CD4-positive, alpha-beta T cell (primary cell): Measurements from ENCODE around the gene CADPS. TPM values are rescaled to one million over a fixed set of nuclear protein-coding genes. Genes with fewer than 3 reads are reported as not detected.

Source experiments
- ATAC-seq: fragments of 200-7000 bp; cut with Tn5 transposase; one replicate; pipeline ENCODE4 v1.10.0; 2022; ENCODE audit warnings: mild to moderate bottlenecking; ENCODE audit not compliant: poor library complexity
- CTCF ChIA-PET: fragments of 350-600 bp; sonication (Branson Sonifier 250); formaldehyde crosslinking; loops from one replicate; lab custom pipeline; 2021; ENCODE audit warnings: antibody characterized with exemption, inconsistent platforms; lab: Charles Lee
- POLR2A ChIA-PET: fragments of 350-600 bp; sonication (Branson Sonifier 250); formaldehyde crosslinking; loops from one replicate; lab custom pipeline; 2021; ENCODE audit warnings: antibody characterized with exemption, inconsistent platforms; lab: Charles Lee
- DNase-seq, 14 experiments: peaks; one replicate each; pipeline ENCODE4 v3.0.0-alpha.2; 2013 to 2020; ENCODE audit warnings: mixed read lengths in 2 of 14
- H3K27ac ChIP-seq, 2 donors: one replicate each; pipeline versions ENCODE4 v1.5.1 to v1.7.0; 2013; ENCODE audit warnings: low read length in 2 of 2, low read depth in 1 of 2, mild to moderate bottlenecking in 1 of 2
- H3K27me3 ChIP-seq, 2 experiments: 1 replicate in 1 of 2; 2 replicates in 1 of 2; pipeline versions ENCODE4 v1.6.1 to v1.7.0; 2013; ENCODE audit warnings: low read length in 2 of 2, control low read depth in 1 of 2, mild to moderate bottlenecking in 1 of 2, moderate library complexity in 1 of 2; ENCODE audit not compliant: insufficient read depth in 2 of 2, control insufficient read depth in 1 of 2
- H3K36me3 ChIP-seq: one replicate; pipeline ENCODE4 v1.6.1; 2013; ENCODE audit warnings: low read length, control low read depth; ENCODE audit not compliant: insufficient read depth
- H3K4me1 ChIP-seq: one replicate; pipeline ENCODE4 v1.6.1; 2013; ENCODE audit warnings: low read length, control low read depth; ENCODE audit not compliant: insufficient read depth
- H3K4me3 ChIP-seq: one replicate; pipeline ENCODE4 v1.5.1; 2013; ENCODE audit warnings: mild to moderate bottlenecking, low read length, moderate library complexity
- H3K9me3 ChIP-seq, 2 experiments: 1 replicate in 1 of 2; 2 replicates in 1 of 2; pipeline versions ENCODE4 v1.6.1 to v1.7.0; 2013; ENCODE audit warnings: low read length in 2 of 2, mild to moderate bottlenecking in 2 of 2, control low read depth in 1 of 2, moderate library complexity in 1 of 2; ENCODE audit not compliant: control insufficient read depth in 1 of 2, insufficient read depth in 1 of 2
- H3K27ac Mint-ChIP-seq: one replicate; pipeline ENCODE4 v1.8.0; 2020; ENCODE audit warnings: mixed read lengths
- H3K27me3 Mint-ChIP-seq: one replicate; pipeline ENCODE4 v1.8.0; 2021; ENCODE audit warnings: mixed read lengths
- H3K36me3 Mint-ChIP-seq: one replicate; pipeline ENCODE4 v1.8.0; 2021; ENCODE audit warnings: low read depth, mixed read lengths
- H3K4me1 Mint-ChIP-seq: one replicate; pipeline ENCODE4 v1.8.0; 2021; ENCODE audit warnings: low read depth, mixed read lengths
- H3K4me3 Mint-ChIP-seq: one replicate; pipeline ENCODE4 v1.8.0; 2020; ENCODE audit warnings: mild to moderate bottlenecking, mixed read lengths
- H3K9me3 Mint-ChIP-seq: one replicate; pipeline ENCODE4 v1.8.0; 2020; ENCODE audit warnings: mixed read lengths
- intact Hi-C, 2 experiments: fragments of 100-400 bp; cut with DNase I in 1 of 2; cut with micrococcal nuclease in 1 of 2; formaldehyde crosslinking; loops; one replicate each; pipeline versions ENCODE4 v1.15.1 to v1.9.0; 2023 to 2025; cut with DNase I, micrococcal nuclease
- total RNA-seq, 174 experiments: library from RNA in 2 of 174; stranded (reverse) in 2 of 174; gene quantifications; one replicate each; pipeline ENCODE4 v1.2.3 and lab custom pipeline; 2021 to 2026
- TF ChIP-seq, protein P1 (sequence below): fragments of 200-600 bp; IDR thresholded peaks from one replicate; pipeline ENCODE4 v1.8.0; 2022; ENCODE audit warnings: antibody characterized with exemption, mild to moderate bottlenecking

CADPS gene
- total RNA-seq, 2 experiments from 2014 or later: not detected

DNA sequence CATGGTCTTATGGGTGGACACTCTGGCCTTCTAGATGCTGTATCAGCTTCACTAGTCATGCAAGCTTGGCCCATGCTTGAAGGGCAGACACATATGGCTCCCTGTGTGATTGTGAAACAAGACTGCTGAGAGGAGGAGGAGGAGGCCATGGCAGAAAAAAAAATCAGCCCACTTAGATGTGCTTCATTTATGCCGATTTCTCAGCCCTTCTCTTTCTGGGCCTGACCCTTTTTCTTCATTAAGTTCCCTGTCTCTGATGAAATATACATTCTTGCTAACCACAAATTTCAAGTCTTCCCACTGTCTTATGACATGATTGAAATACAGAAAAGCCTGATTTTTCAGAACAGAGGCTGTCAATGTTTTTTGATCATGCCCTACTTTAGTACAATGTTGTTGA is 288.9 kb downstream of the CADPS start:
- H3K9me3 ChIP-seq: peaks cover 0 to 4% of the 10 kb centered on the region in 2 experiments
- TF ChIP-seq, protein P1, sequence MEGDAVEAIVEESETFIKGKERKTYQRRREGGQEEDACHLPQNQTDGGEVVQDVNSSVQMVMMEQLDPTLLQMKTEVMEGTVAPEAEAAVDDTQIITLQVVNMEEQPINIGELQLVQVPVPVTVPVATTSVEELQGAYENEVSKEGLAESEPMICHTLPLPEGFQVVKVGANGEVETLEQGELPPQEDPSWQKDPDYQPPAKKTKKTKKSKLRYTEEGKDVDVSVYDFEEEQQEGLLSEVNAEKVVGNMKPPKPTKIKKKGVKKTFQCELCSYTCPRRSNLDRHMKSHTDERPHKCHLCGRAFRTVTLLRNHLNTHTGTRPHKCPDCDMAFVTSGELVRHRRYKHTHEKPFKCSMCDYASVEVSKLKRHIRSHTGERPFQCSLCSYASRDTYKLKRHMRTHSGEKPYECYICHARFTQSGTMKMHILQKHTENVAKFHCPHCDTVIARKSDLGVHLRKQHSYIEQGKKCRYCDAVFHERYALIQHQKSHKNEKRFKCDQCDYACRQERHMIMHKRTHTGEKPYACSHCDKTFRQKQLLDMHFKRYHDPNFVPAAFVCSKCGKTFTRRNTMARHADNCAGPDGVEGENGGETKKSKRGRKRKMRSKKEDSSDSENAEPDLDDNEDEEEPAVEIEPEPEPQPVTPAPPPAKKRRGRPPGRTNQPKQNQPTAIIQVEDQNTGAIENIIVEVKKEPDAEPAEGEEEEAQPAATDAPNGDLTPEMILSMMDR: no peak
- CTCF ChIA-PET: no interaction called here
- Mint-ChIP-seq H3K4me1 (no peaks in the 10 kb centered on the region), H3K27me3 (no peaks in the 10 kb centered on the region), H3K4me3 (no peak overlapping the region), H3K9me3 (peaks cover 4% of the 10 kb centered on the region), H3K27ac (no peak overlapping the region), H3K36me3 (no peaks in the 10 kb centered on the region)
- ATAC-seq: no peak
- no peak overlapping the region for H3K27ac ChIP-seq
- DNase-seq: no peak
- H3K36me3 ChIP-seq: no peaks in the 10 kb centered on the region
- POLR2A ChIA-PET: no interaction called here
- no peaks in the 10 kb centered on the region for H3K4me1 ChIP-seq
- no peaks in the 10 kb centered on the region for H3K27me3 ChIP-seq
- intact Hi-C loops: no loop called here
- H3K4me3 ChIP-seq: no peak overlapping the region

DNA sequence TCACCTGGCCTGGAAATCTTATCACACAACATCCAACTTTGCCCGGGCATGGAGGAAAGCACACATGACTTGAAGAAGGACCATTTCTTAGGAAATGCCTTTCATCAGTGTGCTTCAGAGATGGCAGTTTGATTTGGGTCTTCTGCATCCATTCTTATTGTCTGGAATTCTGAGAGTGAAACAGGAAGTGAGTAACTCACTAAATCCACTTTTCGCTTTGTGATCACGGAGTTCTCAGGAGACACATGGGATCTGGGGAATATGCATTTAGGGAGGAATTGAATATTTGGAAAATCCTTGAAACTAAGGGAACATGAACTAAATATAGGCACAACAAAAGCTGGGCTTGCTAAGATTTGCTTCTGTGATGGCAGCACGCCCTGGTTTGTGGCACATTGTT is 289.4 kb downstream of the CADPS start:
- TF ChIP-seq, protein P1: no peak
- H3K27ac Mint-ChIP-seq: no peak overlapping the region
- no peaks in the 10 kb centered on the region for H3K4me1 Mint-ChIP-seq

DNA sequence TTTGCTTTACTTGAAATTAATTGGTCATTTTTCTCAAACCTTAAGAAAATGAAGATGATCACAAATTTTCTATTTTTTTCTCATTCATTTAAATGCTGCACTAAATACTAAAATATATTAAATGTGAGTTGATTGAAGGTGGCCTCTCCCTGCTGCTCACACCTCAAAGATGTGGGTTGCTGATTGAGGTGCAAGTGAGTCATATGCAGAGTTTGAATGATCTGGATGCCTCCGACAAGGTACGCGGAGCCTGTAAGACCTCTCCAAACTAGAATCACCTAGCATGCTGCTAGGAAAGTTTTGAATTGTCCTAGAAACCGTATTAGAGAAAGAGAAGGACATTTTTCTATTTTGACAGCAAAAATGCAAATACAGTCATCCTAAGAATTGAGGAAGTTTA is 290.6 kb downstream of the CADPS start:
- no peaks in the 10 kb centered on the region for H3K27me3 ChIP-seq
- Mint-ChIP-seq H3K27ac (no peak overlapping the region), H3K4me3 (no peak overlapping the region), H3K9me3 (peaks cover 5% of the 10 kb centered on the region), H3K27me3 (no peaks in the 10 kb centered on the region), H3K36me3 (no peaks in the 10 kb centered on the region), H3K4me1 (no peaks in the 10 kb centered on the region)
- H3K36me3 ChIP-seq: no peaks in the 10 kb centered on the region
- ChIA-PET CTCF (no interaction called here), POLR2A (no interaction called here)
- intact Hi-C loops: no loop called here
- TF ChIP-seq, protein P1: no peak
- ATAC-seq (no peak), DNase-seq (no peak)
- no peaks in the 10 kb centered on the region for H3K4me1 ChIP-seq
- H3K27ac ChIP-seq: no peak overlapping the region
- H3K9me3 ChIP-seq: peaks cover 0 to 7% of the 10 kb centered on the region in 2 experiments
- no peak overlapping the region for H3K4me3 ChIP-seq

More for the DNA sequence above, 289.4 kb downstream of the CADPS start:
- Histone ChIP-seq H3K4me3 (no peak overlapping the region), H3K9me3 (peaks cover 0 to 4% of the 10 kb centered on the region in 2 experiments), H3K27me3 (no peaks in the 10 kb centered on the region), H3K27ac (no peak overlapping the region), H3K36me3 (no peaks in the 10 kb centered on the region), H3K4me1 (no peaks in the 10 kb centered on the region)
- intact Hi-C loops: no loop called here
- H3K4me3 Mint-ChIP-seq: no peak overlapping the region
- H3K27me3 Mint-ChIP-seq: no peaks in the 10 kb centered on the region
- peaks cover 4% of the 10 kb centered on the region for H3K9me3 Mint-ChIP-seq
- POLR2A ChIA-PET: no interaction called here
- ATAC-seq (no peak), DNase-seq (no peak)
- CTCF ChIA-PET: no interaction called here
- H3K36me3 Mint-ChIP-seq: no peaks in the 10 kb centered on the region
